Subcutaneous adipose tissue (tissue), 4 donors: ENCODE data around the gene CREM. TPM values are rescaled to one million over a fixed set of nuclear protein-coding genes. Genes with fewer than 3 reads are reported as not detected.

ENCODE experiments used
- total RNA-seq, 4 donors: library from RNA; depleted of rRNA; stranded (reverse); fragments of >200 nt; gene quantifications; one replicate each; pipeline ENCODE4 v1.1.0, GENCODE V29; 2016
- TF ChIP-seq, protein P1 (sequence below): fragments of 450-650 bp; IDR thresholded peaks from one replicate; pipeline ENCODE4 v1.5.1; 2016; ENCODE audit warnings: low read depth, mild to moderate bottlenecking, control low read depth, antibody characterized with exemption, moderate library complexity

CREM gene
- total RNA-seq, 4 donors from 2014 or later = 29.8 to 90.8 (median 43.0) TPM

GRCh38 chr10:35219292-35219691 is 92.6 kb downstream of the CREM start:
- TF ChIP-seq, protein P1, sequence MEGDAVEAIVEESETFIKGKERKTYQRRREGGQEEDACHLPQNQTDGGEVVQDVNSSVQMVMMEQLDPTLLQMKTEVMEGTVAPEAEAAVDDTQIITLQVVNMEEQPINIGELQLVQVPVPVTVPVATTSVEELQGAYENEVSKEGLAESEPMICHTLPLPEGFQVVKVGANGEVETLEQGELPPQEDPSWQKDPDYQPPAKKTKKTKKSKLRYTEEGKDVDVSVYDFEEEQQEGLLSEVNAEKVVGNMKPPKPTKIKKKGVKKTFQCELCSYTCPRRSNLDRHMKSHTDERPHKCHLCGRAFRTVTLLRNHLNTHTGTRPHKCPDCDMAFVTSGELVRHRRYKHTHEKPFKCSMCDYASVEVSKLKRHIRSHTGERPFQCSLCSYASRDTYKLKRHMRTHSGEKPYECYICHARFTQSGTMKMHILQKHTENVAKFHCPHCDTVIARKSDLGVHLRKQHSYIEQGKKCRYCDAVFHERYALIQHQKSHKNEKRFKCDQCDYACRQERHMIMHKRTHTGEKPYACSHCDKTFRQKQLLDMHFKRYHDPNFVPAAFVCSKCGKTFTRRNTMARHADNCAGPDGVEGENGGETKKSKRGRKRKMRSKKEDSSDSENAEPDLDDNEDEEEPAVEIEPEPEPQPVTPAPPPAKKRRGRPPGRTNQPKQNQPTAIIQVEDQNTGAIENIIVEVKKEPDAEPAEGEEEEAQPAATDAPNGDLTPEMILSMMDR = no peak

DNA sequence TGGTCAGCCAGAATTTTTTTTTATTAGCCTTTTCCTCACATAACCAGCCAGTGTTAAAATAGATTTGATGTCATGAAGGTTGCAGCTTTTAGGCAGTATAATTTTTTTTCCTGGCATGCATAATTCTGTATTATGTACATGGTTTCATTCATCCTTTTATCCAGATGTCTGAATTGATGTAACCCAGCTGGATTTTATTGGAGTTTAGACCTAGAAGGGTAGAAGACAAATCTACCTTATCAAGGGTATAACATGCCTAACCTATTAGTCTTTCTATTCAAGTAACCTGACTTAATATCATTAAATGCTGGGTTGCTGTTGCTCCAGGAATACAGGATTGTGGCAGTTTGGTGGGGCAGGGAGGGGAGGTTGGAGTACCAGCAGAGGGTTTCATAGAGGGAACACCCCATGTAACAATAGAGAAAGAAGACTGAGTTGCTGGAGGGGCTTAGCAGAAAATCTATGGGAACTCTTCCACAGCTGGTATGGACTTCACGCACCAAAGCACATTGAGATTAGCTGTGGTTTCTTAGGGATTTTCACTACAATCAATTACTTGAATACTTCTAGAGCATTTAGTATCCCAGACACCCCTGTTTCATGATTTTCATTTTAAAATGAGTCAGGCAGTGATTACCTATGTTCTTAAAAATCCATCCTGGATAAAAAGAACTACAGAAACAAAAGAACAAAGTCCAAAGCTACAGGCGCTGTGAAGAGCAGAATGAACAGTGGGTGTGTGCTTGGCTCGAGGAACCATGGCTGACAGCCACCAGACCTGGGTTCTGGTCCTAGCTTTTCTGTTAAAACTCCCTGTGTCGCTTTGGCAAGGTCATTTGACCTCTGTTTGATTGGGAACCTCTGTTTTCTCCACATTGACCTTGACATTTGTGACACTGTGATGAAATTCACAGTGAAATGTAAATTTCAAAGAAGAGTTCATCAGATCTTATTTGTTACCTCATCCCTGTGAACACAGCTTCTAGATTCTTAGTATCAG is 93.5 kb downstream of the CREM start:
- TF ChIP-seq, protein P1 = no peak

DNA sequence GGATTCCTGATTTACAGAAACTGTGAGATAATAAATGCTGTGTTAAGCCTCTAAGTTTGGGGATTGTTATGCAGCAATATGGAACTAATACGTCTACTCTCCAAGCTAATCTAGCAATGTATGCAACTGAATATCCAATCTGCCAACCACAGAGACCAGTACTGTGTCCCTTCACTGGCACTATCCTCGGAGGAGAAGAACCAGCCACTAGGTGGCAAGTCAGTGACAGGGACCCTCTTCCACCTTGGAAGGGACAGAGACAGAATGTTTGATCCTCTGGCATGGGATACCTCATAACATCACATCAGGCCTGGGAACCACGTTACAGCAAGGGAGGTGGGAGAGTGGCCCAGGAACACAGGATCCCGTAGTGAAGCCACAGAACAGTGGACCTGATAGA is 96.4 kb downstream of the CREM start:
- TF ChIP-seq, protein P1 = no peak

DNA sequence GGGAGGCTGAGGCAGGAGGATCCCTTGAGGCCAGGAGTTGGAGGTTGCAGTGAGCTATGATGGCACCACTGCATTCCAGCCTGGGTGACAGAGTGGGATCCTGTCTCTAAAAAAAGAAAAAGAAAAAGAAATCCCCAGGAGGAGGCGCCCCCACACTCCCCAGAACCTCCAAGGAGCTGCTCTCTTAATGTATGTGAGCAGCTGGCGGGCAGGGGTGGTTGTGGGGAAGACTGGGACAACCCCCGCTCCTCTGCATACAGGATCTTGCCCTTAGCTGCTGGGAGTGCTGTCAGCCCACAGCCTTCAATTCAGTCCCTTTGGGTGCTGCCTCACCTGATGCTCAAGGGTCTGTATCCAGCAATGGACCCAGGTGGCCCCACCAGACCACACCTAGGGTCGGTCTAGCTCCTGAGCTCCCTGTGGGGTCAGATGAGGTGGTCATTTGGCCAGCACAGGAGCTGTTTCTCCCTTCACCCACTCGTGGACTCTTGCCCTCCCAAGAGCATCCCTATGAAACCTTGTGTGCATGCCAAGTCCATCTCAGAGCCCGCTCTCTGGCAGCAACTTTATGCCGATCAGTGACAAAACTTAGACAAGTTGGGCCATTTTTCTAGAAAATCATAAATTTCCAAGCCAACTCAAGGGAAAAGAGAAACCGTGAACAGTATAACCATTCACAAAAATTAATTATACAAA is 97.5 kb downstream of the CREM start:
- TF ChIP-seq, protein P1 = no peak

DNA sequence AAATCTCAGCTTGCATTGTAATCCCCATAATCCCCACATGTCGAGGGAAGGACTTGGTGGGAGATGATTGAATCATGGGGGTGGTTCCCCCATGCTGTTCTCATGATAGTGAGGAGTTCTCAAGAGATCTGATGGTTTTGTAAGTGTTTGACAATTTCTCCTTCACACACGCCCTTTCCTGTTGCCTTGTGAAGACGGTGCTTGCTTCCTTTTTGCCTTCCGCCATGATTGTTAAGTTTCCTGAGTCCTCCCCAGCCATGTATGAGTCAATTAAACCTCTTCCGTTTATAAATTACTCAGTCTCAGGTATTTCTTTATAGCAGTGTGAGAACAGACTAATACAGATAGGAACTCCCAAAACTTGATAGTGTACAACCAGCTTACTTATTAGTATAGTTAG is 98.6 kb downstream of the CREM start:
- TF ChIP-seq, protein P1 = no peak

GRCh38 chr10:35226507-35226906 is 99.9 kb downstream of the CREM start:
- TF ChIP-seq, protein P1 = no peak

- TF ChIP-seq, protein P1 = no peak
Observed at GRCh38 chr10:35228058-35228457, 101.4 kb downstream of the CREM start.
